Effector CD4-positive, alpha-beta T cell (primary cell): ENCODE data around the gene C10orf120. TPM values are rescaled to one million over a fixed set of nuclear protein-coding genes. Genes with fewer than 3 reads are reported as not detected.

ENCODE experiments used
- DNase-seq: peaks from one replicate; pipeline ENCODE4 v3.0.0-alpha.2; 2020
- total RNA-seq: gene quantifications from one replicate; lab custom pipeline; 2026; lab: John Stamatoyannopoulos, UW

C10orf120 gene
- total RNA-seq = not detected

GRCh38 chr10:122699796-122700455 lies at the start of gene C10orf120:
TSS of gene C10orf120 (minus strand) at chr10:122699846. CDS start at chr10:122699790, 56 bp downstream.
- DNase-seq = no peak

DNA sequence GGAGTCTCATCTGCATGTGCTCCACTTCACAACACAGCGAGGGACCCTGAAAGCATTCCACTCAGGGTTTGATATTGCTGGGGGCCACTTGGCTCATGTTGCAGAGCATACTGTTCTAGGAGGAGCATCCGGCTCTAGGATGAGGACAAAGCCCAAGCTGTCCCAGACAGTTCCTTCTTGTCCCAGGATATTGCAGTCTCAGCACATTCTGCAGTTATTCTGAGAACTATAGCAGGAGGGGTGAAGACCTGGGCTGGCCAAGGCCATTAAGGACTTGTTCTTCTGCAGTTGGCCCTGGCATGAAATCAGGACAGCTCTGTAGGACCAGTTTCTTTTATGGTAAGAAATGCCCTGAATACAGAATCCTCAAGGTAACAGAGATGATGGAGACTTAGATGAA lies 48.9 kb upstream of the C10orf120 start:
- DNase-seq = no peak

GRCh38 chr10:122746408-122746807 lies 46.8 kb upstream of the C10orf120 start:
- DNase-seq = no peak

GRCh38 chr10:122744257-122744656 lies 44.6 kb upstream of the C10orf120 start:
- no peak for DNase-seq

DNA sequence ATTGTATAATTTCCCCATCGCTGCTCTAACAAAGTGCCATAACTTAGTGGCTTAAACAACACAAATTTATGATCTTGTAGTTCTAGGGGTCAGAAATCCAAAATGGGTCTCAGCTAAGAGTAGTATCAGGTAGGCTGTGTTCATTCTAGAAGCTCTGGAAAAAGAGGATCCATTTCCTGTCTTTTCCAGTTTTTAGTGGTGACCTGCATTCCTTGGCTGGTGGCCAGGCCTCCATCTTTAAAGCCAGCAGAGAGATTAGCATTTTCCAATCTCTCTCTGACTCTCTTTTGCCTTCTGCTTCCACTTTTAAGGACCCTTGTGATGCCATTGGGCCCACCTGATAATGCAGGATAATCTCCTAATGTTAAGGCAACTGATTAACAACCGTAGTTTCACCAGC lies 41.0 kb upstream of the C10orf120 start:
- DNase-seq = no peak

DNA sequence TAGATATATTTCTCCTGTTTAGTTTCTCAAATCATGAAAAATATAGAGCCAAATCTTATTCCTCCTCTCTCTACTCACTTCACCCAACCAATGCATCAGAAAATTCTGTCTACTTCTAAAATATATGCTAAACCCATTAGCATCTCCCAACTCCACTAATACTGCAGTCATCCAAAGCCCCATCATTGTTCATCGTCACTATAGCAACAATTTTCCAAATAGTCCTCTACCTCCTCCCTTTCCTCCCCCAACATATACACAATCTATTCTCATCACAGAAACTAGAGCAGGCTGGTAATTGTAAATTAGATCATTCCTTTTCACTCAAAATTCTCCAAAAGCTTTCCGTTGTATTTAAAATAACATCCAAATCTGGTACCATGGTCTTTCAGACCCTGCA lies 38.4 kb upstream of the C10orf120 start:
- DNase-seq = no peak

GRCh38 chr10:122733931-122734665 lies 34.5 kb upstream of the C10orf120 start:
- DNase-seq = no peak

DNA sequence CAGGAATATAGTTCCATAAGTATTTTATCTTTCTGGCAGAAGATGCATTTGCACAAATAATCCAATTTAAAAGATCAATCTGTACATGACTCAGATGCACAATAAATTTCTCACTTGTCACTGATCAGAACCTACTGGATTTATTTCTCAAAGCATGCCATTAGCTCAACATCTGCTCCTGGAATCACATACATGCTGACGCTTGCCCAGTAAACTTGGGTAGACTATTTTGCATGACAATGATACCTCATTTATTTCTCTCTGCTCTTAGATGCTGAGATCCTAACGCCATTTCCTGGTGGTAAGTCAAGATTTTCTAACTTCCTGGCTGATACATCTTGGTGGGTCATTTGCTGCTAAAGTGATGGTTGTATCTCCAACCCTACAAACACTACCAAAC lies 33.8 kb upstream of the C10orf120 start:
- no peak for DNase-seq

GRCh38 chr10:122730238-122730637 lies 30.6 kb upstream of the C10orf120 start:
- DNase-seq = no peak

DNA sequence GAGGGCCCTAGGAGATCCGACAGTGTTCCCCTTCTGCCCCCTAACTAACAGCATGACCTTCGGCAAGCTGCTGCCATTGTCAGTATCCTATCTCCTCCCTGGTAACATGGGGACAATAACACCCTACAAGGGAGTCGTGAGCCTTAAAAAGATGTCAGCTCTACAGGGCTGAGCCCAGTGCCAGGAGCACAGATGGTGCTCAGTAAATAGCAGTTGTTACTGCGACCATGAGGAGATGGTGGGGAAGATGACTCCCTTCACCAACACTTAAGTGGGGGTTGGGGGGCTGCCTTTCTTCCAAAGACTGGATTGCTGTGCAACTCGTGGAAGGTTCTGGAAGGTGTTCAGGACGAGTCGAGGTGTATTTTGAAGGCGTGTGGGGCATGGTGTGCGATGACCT lies 29.5 kb upstream of the C10orf120 start:
- DNase-seq = no peak

DNA sequence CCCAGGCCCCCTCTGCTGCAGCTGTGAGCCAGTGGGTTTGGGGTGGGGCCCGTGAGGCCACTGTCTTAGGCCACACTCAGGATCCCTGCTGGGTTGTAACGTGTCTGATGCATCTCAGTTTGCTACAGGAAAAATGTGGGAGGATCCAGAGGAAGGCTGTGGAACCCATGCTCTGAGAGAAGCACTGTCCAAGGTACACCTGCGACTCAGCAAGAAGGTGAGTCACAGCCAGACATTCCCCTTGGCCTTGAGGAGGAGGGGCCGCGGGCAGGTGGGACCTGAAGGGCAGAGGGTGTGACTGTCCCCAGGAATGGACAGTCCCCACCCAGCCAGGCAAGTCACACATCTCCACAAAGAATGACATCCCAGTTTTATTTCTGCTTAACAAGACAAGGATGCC lies 27.8 kb upstream of the C10orf120 start:
- no peak for DNase-seq

GRCh38 chr10:122725768-122726167 lies 26.1 kb upstream of the C10orf120 start:
- DNase-seq = no peak

- DNase-seq = no peak
Observed at GRCh38 chr10:122725006-122725405, 25.4 kb upstream of the C10orf120 start.

GRCh38 chr10:122721111-122721510 lies 21.5 kb upstream of the C10orf120 start:
- DNase-seq = no peak

DNA sequence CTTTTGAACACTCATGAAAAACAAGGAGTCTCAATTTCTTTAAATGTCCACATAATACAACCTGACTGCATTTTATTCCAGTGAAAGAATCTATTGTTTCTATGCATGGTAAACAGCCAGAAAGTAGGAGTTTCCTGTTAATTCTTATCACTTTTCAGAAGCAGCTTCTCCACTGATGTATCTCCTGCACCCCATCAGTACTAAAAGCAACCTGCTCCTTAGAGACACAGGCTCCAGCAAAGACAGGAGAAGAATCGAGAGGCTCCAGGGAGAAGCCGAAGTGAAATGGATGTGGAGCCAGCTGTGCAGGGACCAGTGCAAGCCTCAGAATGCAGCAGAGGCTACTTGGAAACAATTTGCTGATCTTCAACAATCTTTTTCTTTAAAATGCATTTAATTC lies 16.4 kb upstream of the C10orf120 start:
- no peak for DNase-seq

- no peak for DNase-seq
Observed at GRCh38 chr10:122715576-122715975, 15.9 kb upstream of the C10orf120 start.

DNA sequence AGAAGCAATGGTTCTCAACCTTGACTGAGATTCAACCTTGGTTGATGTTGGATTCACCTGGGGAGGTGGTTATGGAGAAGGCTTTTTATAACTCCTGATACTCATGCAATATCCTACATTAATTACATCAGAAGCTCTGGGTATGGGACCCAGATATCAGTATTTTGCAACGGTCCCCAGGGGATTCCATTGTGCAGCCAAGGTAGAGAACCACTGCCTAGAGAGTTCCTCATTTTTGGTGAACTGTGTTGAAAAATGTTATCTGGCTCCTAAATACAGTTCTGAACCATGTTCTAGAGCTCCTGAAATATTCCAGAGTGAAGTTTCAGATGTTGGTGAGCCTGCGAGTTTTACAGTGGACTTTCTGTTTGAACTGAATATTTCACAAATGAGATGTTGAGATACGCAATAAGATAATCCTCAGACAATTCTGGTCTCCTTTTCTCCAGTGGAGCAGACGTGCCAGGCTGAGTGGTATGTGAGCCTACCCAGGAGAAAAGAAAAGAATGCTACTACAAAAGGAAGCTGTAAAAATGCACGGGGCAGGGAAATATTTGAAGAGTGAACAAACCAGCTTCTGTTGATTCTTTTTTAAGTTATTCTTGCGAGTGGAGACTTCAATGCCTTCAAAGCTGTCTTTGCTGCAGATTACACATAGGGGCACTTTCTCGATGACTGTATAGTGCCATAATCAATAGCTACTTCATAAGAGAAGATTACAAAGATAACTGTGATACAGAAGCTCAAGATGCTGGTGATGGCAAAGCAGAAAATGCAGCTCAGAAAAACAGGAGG lies 13.6 kb upstream of the C10orf120 start:
- no peak for DNase-seq

GRCh38 chr10:122710576-122710975 lies 10.9 kb upstream of the C10orf120 start:
- no peak for DNase-seq

GRCh38 chr10:122709971-122710370 lies 10.3 kb upstream of the C10orf120 start:
- DNase-seq = no peak

DNA sequence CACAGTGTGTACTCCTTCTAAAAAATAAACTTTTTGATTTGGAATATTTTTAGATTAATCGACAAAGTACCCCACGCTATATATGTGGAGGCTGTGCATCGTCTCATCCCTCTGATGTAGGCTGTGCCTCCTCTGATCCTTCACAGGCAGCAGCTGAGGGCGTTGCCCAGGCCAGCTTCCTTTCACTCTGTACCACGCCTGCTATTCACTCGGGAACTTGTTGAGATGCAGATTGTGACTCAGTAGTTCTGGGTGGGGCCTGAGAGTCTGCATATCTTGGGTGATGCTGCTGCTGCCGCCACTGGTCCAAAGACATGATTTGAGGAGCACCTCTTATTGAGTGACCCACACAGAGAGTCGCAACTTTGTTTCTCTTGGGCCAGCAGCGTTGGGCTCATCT lies 7.9 kb upstream of the C10orf120 start:
- DNase-seq = no peak

DNA sequence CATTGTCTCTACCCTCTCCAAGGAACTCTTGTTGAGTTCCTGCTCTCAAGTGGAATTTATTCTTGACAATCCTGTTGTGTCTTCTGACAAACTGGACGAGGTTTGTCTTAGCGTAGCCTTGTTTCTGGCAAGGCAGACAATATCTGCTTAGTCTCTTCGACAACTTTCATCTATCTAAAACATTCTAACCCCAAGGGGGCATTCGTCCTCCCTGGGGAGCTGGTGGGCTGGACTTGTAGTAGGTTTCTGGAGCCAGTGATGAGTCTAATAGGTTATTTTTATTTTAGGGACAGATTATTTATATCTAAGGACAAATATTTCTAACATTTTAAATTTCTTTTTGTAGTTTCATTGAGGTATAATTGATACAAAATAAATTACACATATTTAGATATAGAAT lies 7.3 kb upstream of the C10orf120 start:
- DNase-seq = no peak

GRCh38 chr10:122706467-122706866 lies 6.8 kb upstream of the C10orf120 start:
- DNase-seq = no peak
